ENCODE results near the gene SSX2IP.

SSX2IP gene

GRCh38 chr1:84708031-84708430 is 17.8 kb upstream of the SSX2IP start:
- no peak overlapping the region for H3K27ac ChIP-seq
- no peak for TF ChIP-seq ZFX (IDR thresholded peaks at IDR 0.05; ENCODE audit: borderline replicate concordance)
- no peak for TF ChIP-seq CTCF (IDR thresholded peaks at IDR 0.05)

- TF ChIP-seq CTCF (IDR thresholded peaks at IDR 0.05) (no peak), ZFX (IDR thresholded peaks at IDR 0.05; ENCODE audit: borderline replicate concordance) (no peak)
- no peak overlapping the region for H3K27ac ChIP-seq
Measured at GRCh38 chr1:84705513-84705912, 15.3 kb upstream of the SSX2IP start.

- no peak overlapping the region for H3K27ac ChIP-seq
- no peak for TF ChIP-seq CTCF (IDR thresholded peaks at IDR 0.05)
- no peak for TF ChIP-seq ZFX (IDR thresholded peaks at IDR 0.05; ENCODE audit: borderline replicate concordance)
Measured at GRCh38 chr1:84704872-84705417, 14.7 kb upstream of the SSX2IP start.

- TF ChIP-seq ZFX (IDR thresholded peaks at IDR 0.05; ENCODE audit: borderline replicate concordance), result no peak
- TF ChIP-seq CTCF (IDR thresholded peaks at IDR 0.05), result no peak
- no peak overlapping the region for H3K27ac ChIP-seq
Measured at GRCh38 chr1:84703431-84703830, 13.2 kb upstream of the SSX2IP start.

GRCh38 chr1:84702143-84702542 is 11.9 kb upstream of the SSX2IP start:
- no peak overlapping the region for H3K27ac ChIP-seq
- TF ChIP-seq CTCF (IDR thresholded peaks at IDR 0.05) (no peak), ZFX (IDR thresholded peaks at IDR 0.05; ENCODE audit: borderline replicate concordance) (no peak)

- no peak overlapping the region for H3K27ac ChIP-seq
- TF ChIP-seq ZFX (IDR thresholded peaks at IDR 0.05; ENCODE audit: borderline replicate concordance) (no peak), CTCF (IDR thresholded peaks at IDR 0.05) (no peak)
Measured at GRCh38 chr1:84701376-84701775, 11.1 kb upstream of the SSX2IP start.

- no peak for TF ChIP-seq CTCF (IDR thresholded peaks at IDR 0.05)
- TF ChIP-seq ZFX (IDR thresholded peaks at IDR 0.05; ENCODE audit: borderline replicate concordance), result no peak
- no peak overlapping the region for H3K27ac ChIP-seq
Measured at GRCh38 chr1:84700070-84700469, 9.8 kb upstream of the SSX2IP start.

Data from 22Rv1 (cell line).